Nephron progenitor cell (in vitro differentiated cells): Measurements from ENCODE around the gene CCDC134.
"Not testable (repeated sequence)": the region's sequence is repeated elsewhere in the genome, so short reads cannot be mapped to it uniquely, and the experiment has no call there.

ENCODE experiments used
- DNase-seq: peaks from one replicate; pipeline ENCODE4 v3.0.0; 2021
- H3K27ac Mint-ChIP-seq: 2 replicates; pipeline ENCODE4 v1.8.0; 2021; ENCODE audit warnings: mild to moderate bottlenecking, moderate library complexity, mixed read lengths
- H3K27me3 Mint-ChIP-seq: 2 replicates; pipeline ENCODE4 v1.8.0; 2021; ENCODE audit warnings: mild to moderate bottlenecking, low read depth, mixed read lengths; ENCODE audit not compliant: poor library complexity
- H3K36me3 Mint-ChIP-seq: 2 replicates; pipeline ENCODE4 v1.8.0; 2021; ENCODE audit warnings: low read depth, mixed read lengths
- H3K4me1 Mint-ChIP-seq: 2 replicates; pipeline ENCODE4 v1.8.0; 2021; ENCODE audit warnings: mixed read lengths
- H3K4me3 Mint-ChIP-seq: 2 replicates; pipeline ENCODE4 v1.8.0; 2021; ENCODE audit warnings: mild to moderate bottlenecking, moderate library complexity, mixed read lengths
- H3K9me3 Mint-ChIP-seq: 2 replicates; pipeline ENCODE4 v1.8.0; 2021; ENCODE audit warnings: mild to moderate bottlenecking, moderate library complexity, mixed read lengths
- CTCF ChIP-seq: fragments of 200-600 bp; sonication (generic); IDR thresholded peaks from 2 replicates; pipeline ENCODE4 v1.5.0; 2021; ENCODE audit warnings: antibody characterized with exemption

CCDC134 gene

DNA sequence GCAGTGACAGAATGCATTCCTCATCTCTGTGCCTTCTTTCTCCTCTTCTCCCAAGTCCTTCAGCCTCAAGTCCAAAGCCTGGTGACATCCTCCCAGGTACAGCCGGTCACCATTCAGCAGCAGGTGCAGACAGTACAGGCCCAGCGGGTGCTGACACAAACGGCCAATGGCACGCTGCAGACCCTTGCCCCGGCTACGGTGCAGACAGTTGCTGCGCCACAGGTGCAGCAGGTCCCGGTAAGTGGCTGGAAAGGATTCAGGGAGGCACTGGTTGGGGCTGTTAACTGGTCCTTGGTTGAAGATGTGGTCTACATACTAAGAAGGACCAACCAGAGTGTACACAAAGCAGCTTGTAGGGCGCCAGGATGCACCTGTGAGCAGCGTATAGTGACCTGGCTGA, 68.1 kb downstream of the CCDC134 start:
- H3K36me3 Mint-ChIP-seq = peaks cover 66% of the 10 kb centered on the region
- no peaks in the 10 kb centered on the region for H3K9me3 Mint-ChIP-seq
- peaks cover 13% of the 10 kb centered on the region for H3K4me1 Mint-ChIP-seq
- no peak for TF ChIP-seq CTCF
- H3K27ac Mint-ChIP-seq = no peak overlapping the region
- DNase-seq = no peak
- peaks cover 3% of the 10 kb centered on the region for H3K27me3 Mint-ChIP-seq
- no peak overlapping the region for H3K4me3 Mint-ChIP-seq

- not testable (repeated sequence) for DNase-seq, H3K9me3 Mint-ChIP-seq, H3K4me1 Mint-ChIP-seq, H3K4me3 Mint-ChIP-seq, H3K27me3 Mint-ChIP-seq
- H3K27ac Mint-ChIP-seq = peak overlapping the region; percentile 68
- H3K36me3 Mint-ChIP-seq = peaks cover 72% of the 10 kb centered on the region
Measured at GRCh38 chr22:41870081-41870480, 69.6 kb downstream of the CCDC134 start.

DNA sequence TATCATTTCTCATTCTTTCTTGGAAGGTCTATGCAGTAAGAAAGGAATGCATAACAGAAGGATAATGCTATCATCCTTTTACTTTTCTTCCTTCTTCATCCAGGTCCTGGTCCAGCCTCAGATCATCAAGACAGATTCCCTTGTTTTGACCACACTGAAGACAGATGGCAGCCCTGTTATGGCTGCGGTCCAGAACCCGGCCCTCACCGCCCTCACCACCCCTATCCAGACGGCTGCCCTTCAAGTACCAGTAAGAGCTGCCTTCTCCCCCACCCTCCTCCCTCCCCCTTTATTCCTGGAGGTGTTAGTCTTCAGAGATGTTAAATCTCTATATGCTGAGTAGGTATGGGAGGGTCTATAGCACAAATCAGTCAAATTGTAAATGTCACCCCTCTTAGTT, 70.3 kb downstream of the CCDC134 start:
- no peak for TF ChIP-seq CTCF
- Mint-ChIP-seq H3K27me3 (peaks cover 3% of the 10 kb centered on the region), H3K36me3 (peaks cover 74% of the 10 kb centered on the region), H3K27ac (peak overlapping the region; percentile 69), H3K4me3 (no peak overlapping the region), H3K9me3 (no peaks in the 10 kb centered on the region), H3K4me1 (peaks cover 7% of the 10 kb centered on the region)
- DNase-seq = no peak

DNA sequence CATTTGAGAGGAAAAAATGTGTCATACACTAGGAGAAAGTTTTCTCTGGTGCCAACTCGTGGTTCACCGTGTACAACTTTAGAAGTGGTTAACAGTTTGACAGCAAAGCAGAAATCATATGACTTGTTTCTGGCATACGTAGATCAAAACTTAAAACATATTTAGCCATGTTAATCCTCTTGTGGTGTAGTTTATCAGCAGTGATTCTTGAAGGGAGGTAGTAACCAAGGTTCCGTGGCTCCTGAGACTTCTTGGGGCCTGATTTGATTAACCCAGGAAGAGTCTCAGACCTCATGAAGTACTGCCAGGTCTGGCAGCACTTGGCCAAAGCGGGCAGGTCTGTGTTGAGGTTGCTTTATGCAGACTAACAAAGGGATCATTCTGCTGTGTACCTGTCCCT, 72.9 kb downstream of the CCDC134 start:
- peaks cover 3% of the 10 kb centered on the region for H3K27me3 Mint-ChIP-seq
- no peak overlapping the region for H3K4me3 Mint-ChIP-seq
- DNase-seq = no peak
- no peak for TF ChIP-seq CTCF
- no peaks in the 10 kb centered on the region for H3K4me1 Mint-ChIP-seq
- H3K36me3 Mint-ChIP-seq = peaks cover 77% of the 10 kb centered on the region
- H3K27ac Mint-ChIP-seq = peak overlapping the region; percentile 83
- no peaks in the 10 kb centered on the region for H3K9me3 Mint-ChIP-seq

DNA sequence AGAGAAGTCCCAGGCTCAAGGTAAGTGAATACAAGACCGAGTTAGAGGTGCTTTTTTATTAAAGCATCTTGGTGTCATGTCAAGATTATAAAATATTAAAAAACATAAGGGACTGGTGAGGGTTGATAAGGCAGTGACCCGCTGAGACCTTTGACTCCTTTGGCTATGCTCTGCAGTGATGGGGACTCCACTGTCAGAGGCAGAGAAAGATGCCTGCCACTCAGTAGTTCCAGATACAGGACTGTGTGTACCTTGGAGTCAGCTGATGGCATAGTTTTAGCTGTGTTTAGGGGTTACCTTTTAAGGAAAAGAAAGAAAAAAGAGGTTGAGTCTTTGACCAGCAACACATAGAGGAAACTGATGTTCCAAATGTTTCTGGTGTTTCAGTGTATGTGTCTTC, 73.6 kb downstream of the CCDC134 start:
- Mint-ChIP-seq H3K4me3 (no peak overlapping the region), H3K9me3 (no peaks in the 10 kb centered on the region), H3K27ac (no peak overlapping the region), H3K36me3 (peaks cover 70% of the 10 kb centered on the region), H3K4me1 (no peaks in the 10 kb centered on the region), H3K27me3 (peaks cover 3% of the 10 kb centered on the region)
- DNase-seq = no peak
- TF ChIP-seq CTCF = no peak

DNA sequence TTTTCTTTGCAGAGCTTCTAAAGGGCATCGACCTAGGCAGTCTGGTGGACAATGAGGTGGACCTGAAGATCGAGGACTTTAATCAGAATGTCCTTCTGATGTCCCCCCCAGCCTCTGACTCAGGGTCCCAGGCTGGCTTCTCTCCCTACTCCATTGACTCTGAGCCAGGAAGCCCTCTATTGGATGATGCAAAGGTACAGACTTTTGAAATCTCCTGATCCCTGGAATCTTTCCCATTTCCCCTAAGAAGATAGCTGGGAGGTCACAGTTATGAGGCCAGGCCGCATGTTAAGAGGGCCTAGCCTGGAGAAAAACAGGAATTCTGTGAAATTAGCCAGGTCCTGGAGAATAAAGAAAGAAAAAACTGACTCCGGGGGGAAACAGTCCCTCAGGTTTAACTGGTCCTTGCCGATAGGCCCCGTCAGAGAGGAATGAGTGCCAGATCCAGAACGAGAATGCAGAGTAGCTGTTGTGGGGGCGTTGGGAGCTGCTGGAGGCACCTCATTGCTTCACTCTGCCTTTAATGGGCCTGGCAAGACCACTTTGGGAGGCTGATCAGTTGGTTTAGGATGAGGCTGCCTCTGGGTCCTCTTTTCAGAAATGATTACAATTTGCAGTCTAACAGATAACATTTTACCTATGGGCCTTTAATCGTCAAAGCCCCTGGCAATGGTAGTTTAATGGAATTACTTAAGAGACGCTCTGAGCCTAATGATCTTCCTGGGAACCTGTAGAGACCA, 75.2 kb downstream of the CCDC134 start:
- Mint-ChIP-seq H3K27ac (peak overlapping the region; percentile 81), H3K9me3 (no peaks in the 10 kb centered on the region), H3K4me3 (no peak overlapping the region), H3K4me1 (no peaks in the 10 kb centered on the region), H3K36me3 (peaks cover 67% of the 10 kb centered on the region), H3K27me3 (peaks cover 3% of the 10 kb centered on the region)
- TF ChIP-seq CTCF = no peak
- DNase-seq = no peak
